GM21576 (cell line): Measurements from ENCODE around the gene PARP16.
"Not testable (repeated sequence)": the region's sequence is repeated elsewhere in the genome, so short reads cannot be mapped to it uniquely, and the experiment has no call there.

Experiments used
- ATAC-seq: cut with Tn5 transposase; IDR thresholded peaks from one replicate; pipeline ENCODE4 v1.9.1; 2021; ENCODE audit warnings: mild to moderate bottlenecking, moderate library complexity; ENCODE audit not compliant: unreplicated experiment

Gene PARP16

DNA sequence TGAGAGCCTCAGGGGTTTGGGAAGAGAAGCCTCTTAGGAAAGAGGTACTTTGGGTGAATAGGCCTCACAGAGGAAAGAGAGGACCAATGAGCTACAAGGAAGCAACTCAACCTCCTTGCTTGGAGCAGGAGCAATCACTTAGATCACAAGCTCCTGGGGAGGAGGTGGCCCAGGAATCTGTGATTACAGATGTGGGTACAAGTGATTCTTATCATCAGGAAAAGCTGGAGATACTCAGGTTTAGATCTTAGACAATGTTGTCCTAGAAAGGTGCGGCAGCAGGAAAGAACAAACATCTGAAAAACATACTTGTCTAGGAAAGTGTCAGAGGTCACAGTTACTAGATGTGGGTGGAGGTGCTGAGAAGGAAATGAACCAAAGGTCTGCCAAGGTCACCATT is 8.2 kb downstream of the PARP16 start:
- ATAC-seq: no peak

DNA sequence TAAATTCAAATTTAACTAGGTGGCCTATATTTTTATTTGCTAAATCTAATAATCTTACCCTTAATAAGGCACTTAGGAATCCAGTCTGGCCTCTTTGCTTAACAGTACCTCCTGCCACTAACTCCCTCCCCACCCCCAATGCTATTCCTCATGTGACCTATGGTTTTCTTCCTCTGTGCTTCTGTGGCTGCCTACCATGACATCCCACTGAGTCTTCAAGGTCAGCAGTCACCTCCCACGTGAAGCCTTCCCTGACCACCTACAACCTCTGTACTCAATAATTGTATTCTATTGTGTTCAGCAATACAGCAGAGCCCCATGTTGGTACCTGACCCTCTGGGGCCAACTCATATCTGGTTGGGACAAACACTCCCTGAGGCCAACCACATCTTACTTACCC is 9.7 kb downstream of the PARP16 start:
- ATAC-seq: no peak

DNA sequence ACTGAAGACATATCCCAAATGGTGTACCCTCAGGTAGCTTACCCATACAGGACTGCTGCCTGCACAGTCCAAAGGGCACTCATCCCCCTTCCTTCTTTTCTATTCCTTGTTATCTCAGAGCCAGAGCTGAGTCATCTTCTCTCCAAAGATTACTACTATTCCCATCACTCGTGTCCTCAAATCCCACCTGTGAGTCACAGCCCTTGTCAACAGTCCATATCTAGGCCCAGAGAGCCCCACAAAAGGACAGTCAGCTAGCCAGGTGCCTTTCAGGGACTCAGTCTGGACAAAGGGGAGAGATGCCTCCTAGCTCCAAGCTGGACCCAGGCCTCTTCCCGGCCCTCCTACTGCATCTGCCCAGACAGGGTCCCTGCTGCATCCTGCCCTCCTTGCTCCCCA is 11.0 kb downstream of the PARP16 start:
- ATAC-seq: no peak

DNA sequence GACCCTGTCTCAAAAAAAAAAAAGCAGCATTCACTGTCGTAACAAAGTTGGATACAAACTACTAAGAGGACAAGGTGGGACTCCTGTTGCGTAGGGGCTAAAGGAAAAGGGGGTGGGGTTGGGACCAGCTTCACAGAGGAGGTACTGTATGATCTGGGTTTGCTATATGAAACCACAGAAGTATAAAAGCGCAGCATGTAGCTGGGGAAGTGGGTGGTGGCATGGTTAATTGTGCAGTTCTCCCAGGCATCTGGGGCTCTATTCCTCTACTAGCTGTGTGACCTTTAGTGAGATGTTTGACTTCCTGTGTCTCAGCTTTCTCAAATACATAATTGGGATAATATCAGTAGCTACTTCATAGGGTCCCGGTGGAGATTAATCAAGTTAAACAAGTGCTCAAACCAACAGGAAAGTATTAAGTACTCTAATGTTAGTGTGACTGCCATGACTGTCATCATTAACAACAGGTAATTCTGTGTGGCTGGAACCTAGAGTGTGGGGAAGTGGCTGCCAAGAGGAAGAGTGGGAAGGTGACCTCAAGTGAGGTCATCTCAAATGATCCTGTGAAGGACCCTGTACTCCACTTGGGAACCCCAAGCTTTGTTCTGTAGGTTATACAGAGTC is 11.5 kb downstream of the PARP16 start:
- ATAC-seq: no peak

DNA sequence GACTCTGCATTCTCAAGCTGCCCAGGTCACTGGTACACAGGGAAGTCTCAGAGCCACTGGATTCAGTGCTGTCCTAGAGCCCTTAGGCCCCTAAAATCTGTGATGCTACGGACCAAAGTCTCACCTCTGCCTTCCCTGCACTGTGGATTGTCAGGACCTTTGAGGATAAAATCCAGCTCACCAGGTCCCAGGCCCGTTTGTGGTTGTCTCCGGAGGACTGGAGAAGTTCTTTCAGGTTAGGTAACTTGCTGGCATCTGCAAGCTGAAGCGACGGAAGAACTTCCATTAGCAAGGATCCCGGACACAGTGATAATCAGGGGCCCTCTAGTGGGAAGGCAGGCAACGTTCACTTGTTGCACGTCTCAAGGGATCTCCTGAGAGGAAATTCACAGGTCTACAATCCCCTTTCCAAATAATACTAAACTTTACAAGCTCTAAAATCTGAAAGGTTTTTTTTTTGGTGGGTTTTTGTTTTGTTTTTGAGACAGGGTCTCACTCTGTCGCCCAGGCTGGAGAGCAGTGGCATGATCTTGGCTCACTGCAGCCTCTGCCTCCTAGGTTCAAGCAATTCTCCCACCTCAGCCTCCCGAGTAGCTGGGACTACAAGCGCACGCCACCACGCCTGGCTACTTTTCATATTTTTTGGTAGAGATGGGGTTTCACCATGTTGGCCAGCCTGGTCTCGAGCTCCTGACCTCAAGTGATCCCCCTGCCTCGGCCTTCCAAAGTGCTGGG is 15.7 kb downstream of the PARP16 start:
- not testable (repeated sequence) for ATAC-seq

DNA sequence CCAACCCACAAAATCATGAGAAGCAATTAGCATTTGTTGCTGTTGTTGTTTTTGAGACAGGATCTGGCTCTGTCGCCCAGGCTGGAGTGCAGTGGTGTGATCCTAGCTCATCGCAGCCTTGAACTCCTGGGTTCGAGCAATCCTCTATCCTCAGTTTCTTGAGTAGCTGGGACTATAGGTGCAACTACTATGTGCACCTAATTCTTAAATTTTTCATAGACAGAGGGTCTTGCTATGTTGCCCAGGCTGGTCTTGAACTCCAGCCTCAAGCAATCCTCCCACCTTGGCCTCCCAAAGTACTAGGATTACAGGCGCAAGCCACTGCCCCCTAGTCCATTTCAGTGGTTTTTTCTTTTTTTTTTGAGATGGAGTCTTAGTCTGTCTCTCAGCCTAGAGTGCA is 18.3 kb downstream of the PARP16 start:
- ATAC-seq: no peak

DNA sequence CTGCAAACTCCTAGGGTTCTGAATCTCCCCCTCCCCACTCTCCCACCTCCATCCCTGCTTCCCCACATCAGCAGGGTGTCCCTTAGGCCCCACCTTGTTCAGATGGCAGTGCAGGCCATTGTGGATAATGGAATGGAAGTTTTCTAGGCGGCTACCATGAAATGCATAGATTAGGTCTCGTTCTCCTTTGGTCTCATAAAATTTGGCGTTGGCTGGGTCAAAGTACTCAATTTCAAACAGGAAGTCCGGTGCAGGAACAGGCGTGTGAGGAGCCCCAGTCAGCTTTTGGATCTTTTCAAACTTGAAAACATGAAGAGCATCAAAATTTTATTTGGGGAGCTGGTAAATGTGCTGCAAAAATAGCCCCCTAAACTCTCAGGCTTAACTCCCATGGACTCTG is 20.2 kb downstream of the PARP16 start:
- no peak for ATAC-seq

DNA sequence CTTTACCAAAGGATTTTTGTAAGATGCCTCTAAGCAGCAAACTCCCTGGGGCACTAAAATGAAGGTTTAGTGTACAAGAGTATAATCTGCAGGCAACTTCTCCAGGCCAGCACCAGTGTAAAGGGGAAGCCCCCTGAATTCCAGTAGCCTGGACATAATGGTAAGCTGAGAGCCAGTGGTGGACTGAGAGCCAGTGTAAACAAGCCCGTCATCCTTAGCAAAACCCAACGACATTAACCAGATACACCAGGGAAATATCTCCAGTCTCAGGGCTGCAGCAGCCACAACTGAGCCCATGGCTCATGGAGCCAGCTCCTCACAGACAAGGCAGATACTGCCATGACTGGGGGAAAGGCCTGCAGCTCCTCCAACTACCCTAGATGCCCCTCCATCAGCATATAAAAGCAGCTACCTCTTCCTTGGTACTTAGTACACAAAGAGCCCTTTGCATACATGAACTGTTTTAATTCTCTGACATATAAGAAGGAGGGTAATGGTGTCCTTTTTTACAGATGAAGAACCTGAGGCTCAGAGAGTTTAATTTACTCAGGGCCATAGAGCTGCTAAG is 21.7 kb downstream of the PARP16 start:
- no peak for ATAC-seq

DNA sequence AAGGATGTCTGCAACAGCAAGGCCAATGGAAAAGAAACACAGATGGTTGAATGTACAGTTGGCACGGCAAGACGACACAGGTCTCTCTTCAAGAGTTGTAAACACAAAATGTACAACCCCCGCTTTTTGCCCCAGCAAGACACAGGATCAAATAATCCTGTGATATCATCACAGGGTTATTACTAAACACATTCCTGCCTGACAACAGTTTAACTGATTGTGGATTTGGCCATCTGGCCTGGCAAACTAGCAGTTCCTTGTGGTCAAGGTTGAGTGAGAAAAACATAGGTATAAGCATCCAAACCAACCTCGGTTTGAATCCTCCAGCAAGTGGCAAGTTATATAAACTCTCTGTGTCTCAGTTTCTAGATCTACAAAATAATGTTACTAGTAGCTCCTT is 23.4 kb downstream of the PARP16 start:
- ATAC-seq: no peak

DNA sequence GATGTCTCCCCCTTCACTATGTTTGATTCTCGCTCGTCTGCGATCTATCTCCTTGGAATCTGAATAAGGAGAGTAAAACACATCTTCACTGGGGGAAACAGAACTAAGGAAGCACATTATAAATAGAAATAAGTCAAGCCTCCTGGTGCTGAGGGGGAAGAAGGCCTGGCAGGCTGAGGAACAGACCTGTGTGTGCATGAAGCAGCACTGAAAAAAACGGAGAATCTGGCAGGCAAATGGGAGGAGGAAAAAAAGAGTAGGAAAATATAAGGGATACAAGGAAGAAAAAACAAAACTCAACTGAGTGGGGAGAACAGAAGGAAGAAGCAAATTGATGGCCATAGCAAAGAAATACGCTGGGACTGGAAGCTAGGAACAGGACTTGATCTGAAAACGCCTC is 25.7 kb downstream of the PARP16 start:
- no peak for ATAC-seq

DNA sequence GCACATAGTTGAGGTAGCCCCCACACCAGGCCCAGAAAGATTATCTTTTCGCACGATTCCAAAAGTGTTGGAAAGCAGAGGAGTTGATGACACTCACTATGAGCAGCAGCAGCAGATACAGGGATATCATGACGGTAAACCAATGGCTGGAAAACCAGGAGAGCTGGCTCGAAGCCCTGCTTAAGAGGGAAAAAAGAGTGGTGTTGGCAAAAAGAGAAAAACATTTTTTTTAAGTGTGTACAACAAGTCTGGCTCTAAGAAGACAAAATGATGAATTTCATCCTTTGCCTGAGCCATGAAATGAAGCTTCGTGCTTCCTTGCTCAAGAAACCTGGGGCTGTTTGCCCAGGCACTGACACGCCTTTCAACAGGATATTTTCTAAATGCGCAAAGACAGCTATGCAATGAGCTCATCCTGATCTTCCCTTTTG is 27.3 kb downstream of the PARP16 start:
- no peak for ATAC-seq

DNA sequence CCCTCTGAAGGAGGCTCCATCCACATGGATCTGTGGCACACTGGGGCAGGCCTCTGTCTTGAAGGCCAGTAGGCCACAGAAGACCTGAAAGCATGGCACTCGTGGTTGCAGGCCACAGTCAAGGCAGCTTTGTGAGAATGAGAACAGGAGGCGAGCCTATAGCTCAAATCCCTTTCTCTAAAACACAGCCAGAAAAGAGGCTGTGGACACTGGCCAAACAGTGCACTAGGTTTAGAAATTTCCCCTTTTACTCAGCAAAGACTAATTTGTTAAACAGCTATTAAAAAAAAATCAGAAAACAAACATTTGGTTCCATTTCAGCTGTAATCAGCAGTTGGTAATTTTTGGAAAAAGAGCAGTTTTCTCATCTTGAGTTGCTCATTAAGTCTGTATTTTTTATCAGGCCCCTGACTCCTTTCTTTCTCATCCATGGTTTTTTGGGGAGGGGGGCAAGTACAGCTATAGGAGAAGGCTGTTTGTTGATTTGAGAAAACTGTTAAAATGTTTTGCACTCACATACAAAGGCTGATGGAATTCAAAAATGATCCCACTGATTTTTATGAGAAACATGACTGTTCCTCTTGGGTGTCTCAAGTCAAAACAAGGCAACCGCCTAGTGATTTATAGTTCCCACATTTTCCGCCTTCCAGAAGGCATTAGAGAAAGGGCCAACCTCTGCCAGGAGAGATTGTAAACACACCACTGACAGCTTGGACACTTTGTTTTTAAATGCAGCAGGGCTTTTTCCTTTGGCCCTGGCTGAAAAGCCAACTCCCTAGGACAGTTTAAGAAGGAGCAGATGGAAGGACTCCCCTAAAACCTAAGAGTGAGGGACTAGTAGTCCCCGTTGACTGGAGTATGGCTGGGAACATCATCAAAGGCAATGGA is 28.1 kb downstream of the PARP16 start:
- ATAC-seq: no peak

DNA sequence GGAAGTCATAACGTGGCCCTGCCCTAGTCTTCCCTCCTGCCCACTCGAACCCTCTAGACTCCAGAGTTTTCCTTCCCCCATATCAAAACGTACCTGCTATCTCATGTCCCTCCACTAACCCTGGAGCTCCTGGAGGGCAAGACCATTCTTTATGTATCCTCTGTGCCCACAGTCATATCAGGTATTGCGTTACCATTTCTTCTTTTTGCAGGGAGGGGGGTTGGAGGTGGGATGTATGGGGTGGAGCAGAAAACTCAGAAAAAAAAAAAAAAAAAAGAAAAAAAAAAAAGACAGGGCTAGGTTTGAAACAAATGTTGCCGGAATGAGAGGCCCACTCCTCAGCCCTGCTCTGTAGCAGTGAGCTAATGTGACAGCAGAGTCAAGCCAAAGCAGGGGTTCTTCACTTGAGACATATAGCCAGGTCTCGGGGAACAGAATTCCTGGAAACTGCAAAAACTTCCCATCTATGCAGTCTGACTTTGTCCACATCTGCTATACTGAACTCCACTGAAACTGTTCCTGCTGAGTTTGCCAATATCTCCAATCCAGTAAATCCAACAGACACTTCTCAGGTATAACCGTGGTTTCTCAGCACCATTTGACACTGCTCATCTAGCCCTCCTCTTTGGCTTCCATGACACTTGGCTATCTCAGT is 31.1 kb downstream of the PARP16 start:
- no peak for ATAC-seq

DNA sequence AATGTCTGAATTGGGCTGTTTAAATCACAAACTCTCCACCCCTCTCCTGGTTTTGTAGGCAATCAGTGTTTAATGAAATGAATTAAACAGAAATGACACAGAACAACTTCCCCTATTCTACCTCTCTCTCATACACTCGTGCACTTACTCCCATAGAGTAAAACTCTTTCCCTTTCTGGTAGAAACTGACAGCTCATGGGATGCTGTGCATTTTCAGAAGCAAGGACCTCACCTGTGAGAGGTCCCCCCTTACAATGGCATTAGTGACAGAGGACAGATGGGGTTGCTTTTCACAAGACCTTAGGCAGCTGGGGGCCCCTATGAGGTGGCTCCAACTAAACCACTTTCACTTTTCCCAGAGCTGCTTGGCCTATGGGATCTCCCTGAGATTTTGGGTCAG is 31.9 kb downstream of the PARP16 start:
- no peak for ATAC-seq

DNA sequence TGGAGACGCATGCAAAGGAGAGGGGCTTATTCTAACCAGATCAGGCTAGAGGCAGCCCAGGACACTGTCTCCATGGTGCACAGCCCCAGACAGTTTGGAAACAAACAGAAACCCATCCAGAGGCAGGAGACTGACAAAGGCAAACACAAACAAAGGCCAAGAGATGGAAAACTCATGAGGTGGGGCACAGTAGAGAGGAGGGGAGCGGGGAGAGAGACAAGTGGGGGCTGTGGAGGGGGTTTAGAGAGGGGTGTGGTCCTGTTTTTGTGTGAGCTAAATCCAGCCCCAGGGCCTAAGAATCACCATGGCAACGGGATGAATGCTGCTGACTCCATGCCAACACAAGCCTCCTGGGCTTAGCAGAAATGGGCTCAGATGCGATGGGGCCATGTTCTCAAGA is 32.3 kb downstream of the PARP16 start:
- ATAC-seq: no peak

DNA sequence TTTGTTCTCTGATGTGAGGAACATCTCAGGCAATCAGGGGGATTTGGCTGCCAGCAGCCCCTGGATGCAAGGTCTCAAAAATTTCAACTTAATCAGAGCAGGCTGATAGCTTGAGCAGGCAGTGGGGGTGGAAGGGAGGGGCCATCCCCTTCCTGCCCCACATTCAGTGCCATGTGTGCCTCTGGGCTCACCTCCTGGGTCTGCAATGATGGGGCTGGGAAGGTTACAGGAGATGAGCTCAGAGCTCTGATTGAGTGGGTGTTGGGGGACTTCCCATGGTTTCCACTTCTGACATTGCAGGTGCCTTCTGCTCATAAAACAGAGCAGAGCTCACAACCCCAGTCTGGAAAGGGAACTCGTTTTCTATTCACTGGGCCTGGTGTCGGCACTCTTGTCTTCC is 37.0 kb downstream of the PARP16 start:
- peak; percentile 49 for ATAC-seq

DNA sequence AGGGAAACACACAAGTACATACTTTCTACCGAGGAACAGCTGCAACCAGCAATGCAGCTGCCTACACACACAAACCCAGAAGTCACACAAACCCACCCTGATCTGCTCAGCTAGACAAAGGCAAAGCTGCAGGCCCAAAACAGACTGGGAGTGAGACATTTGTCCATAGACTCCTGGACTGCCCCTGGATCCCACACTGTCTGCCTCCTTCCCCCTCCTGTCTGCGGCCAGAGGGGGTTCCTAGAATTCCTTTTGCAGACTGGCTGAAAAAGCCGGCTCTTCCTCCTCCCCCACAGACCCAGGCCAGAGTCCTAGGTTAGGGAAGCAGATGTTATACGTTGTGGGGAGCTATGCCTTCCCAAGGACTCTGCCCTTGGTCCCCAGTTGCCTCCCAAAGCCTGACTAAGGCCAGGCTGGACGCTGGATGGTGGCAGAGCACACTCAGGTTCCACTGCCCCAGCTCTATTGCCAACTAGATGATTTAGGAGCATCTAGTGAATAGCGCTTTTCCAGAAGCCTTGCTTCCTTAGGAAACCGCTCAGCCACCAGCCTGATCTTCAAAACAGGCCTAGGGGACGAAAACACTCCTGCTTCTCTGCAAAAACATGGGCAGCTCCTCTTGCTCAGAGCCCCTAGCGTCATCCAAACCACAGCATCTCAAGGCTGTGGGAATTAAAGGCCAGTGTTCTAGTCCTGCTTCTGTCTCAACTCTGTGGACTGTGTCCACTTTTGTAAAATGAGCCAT is 38.0 kb downstream of the PARP16 start:
- ATAC-seq: no peak

DNA sequence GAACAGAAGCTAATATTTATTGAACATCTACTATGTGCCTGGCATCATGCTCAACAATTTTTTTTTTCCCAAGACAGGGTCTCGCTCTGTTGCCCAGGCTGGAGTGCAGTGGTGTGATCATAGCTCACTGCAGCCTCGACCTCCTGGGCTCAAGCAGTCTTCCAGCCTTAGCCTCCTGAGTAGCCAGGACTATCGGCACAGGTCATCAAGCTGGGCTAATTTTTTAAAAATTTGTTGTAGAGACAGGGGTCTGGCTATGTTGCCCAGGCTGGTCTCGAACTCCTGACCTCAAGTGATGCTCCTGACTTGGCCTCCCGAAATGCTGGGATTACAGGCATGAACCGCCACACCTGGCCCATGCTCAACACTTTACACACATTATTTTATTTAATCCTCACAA is 39.7 kb downstream of the PARP16 start:
- ATAC-seq: no peak

DNA sequence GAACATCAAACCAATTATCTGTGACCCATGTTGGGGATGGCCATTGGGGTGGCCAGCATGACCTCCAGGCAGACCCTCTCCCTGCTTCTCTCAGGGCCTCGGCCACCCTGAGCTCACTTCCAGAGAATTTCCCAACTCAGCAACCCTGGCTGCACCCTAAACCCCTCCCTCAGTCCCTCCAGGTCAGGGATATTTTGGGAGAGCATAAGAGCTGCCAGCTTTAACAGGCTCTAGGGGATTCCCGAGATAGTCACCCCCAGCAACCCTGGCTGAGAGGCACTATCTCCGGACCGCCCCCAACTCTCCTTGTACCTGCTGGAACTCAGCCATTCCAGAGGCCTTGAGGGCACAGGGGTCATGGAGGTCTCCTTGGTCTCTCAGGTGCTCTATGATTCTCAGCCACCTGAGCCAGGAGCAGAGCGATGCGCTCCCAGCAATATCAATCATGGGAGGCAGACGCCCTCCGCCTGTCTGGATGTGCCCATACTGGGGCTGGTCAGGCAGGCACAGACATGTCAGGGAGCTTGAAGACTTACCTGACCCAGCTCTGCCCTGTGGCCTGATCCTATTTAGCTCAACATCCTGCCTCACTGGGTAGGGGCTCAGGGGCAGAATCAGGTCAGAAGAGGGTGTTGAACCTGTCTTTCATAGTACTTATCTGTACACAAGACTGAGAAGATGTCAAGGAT is 40.5 kb downstream of the PARP16 start:
- no peak for ATAC-seq
